Measurements from ENCODE around the gene EPB41L2. TPM values are rescaled to one million over a fixed set of nuclear protein-coding genes. Genes with fewer than 3 reads are reported as not detected.

The EPB41L2 gene
- total RNA-seq, 6 donors from 2014 or later: 68.7 to 201 (median 98.2) TPM

- TF ChIP-seq EP300 (IDR thresholded peaks at IDR 0.05) (no peak), CTCF (IDR thresholded peaks at IDR 0.05) (no peak), POLR2A (IDR thresholded peaks at IDR 0.05) (no peak), POLR2AphosphoS5 (IDR thresholded peaks at IDR 0.05) (no peak)
- Histone ChIP-seq H3K27ac (no peak overlapping the region), H3K27me3 (no peaks in the 10 kb centered on the region), H3K36me3 (peaks cover 0 to 14% (median 1%) of the 10 kb centered on the region in 4 donors), H3K4me3 (no peak overlapping the region), H3K4me1 (no peaks in the 10 kb centered on the region), H3K9me3 (no peaks in the 10 kb centered on the region)
- WGBS, 2 donors: 95% methylated on average over 5 of the region's 5 CpGs
- ATAC-seq (ENCODE audit: low FRiP score in 2 of 2) (no peak), DNase-seq (no peak)
Observed at GRCh38 chr6:130873746-130874145, 189.3 kb downstream of the EPB41L2 start.

- no peak overlapping the region for H3K27ac ChIP-seq
- WGBS, 2 donors: 71 to 72% methylated on average over 8 of the region's 8 CpGs
- ATAC-seq (ENCODE audit: low FRiP score in 2 of 2): peak in 1 of 2 donors; percentile 78
Observed at GRCh38 chr6:130872250-130873095, 190.6 kb downstream of the EPB41L2 start.

GRCh38 chr6:130870179-130870880, 192.7 kb downstream of the EPB41L2 start:
- no peaks in the 10 kb centered on the region for H3K4me1 ChIP-seq
- peaks cover 0 to 30% (median 1%) of the 10 kb centered on the region in 4 donors for H3K36me3 ChIP-seq
- H3K9me3 ChIP-seq: no peaks in the 10 kb centered on the region
- no peak overlapping the region for H3K27ac ChIP-seq
- no peak for ATAC-seq (ENCODE audit: low FRiP score in 2 of 2)
- TF ChIP-seq EP300 (IDR thresholded peaks at IDR 0.05) (no peak), CTCF (IDR thresholded peaks at IDR 0.05) (no peak), POLR2AphosphoS5 (IDR thresholded peaks at IDR 0.05) (no peak), POLR2A (IDR thresholded peaks at IDR 0.05) (no peak)
- no peaks in the 10 kb centered on the region for H3K27me3 ChIP-seq
- WGBS, 2 donors: 89 to 93% methylated on average over 9 of the region's 9 CpGs
- no peak overlapping the region for H3K4me3 ChIP-seq
- DNase-seq: no peak

More at GRCh38 chr6:130872250-130873095, 190.6 kb downstream of the EPB41L2 start:
- Histone ChIP-seq H3K36me3 (peaks cover 0 to 15% (median 1%) of the 10 kb centered on the region in 4 donors), H3K4me1 (no peaks in the 10 kb centered on the region), H3K9me3 (no peaks in the 10 kb centered on the region), H3K27me3 (no peaks in the 10 kb centered on the region), H3K4me3 (no peak overlapping the region)
- no peak for TF ChIP-seq POLR2AphosphoS5 (IDR thresholded peaks at IDR 0.05)
- peak; percentile 54 to 81 (median 64) for TF ChIP-seq CTCF (IDR thresholded peaks at IDR 0.05)
- no peak for TF ChIP-seq POLR2A (IDR thresholded peaks at IDR 0.05)
- TF ChIP-seq EP300 (IDR thresholded peaks at IDR 0.05): no peak
- peak in 1 of 2 donors; percentile 51 for DNase-seq

GRCh38 chr6:130869681-130870080, 193.4 kb downstream of the EPB41L2 start:
- Histone ChIP-seq H3K4me1 (no peaks in the 10 kb centered on the region), H3K27ac (no peak overlapping the region), H3K9me3 (no peaks in the 10 kb centered on the region), H3K36me3 (peaks cover 0 to 33% (median 3%) of the 10 kb centered on the region in 4 donors), H3K27me3 (no peaks in the 10 kb centered on the region), H3K4me3 (no peak overlapping the region)
- DNase-seq (no peak), ATAC-seq (ENCODE audit: low FRiP score in 2 of 2) (no peak)
- WGBS, 2 donors: 93 to 94% methylated on average over 10 of the region's 10 CpGs
- no peak for TF ChIP-seq CTCF (IDR thresholded peaks at IDR 0.05)
- no peak for TF ChIP-seq EP300 (IDR thresholded peaks at IDR 0.05)
- TF ChIP-seq POLR2AphosphoS5 (IDR thresholded peaks at IDR 0.05): no peak
- TF ChIP-seq POLR2A (IDR thresholded peaks at IDR 0.05): no peak

Data from upper lobe of left lung (tissue), 6 donors.